GM18519 (cell line): Measurements from ENCODE around the gene FAM221B.

ENCODE experiments used
- ATAC-seq: cut with Tn5 transposase; IDR thresholded peaks from one replicate; pipeline ENCODE4 v1.9.1; 2021; ENCODE audit warnings: mild to moderate bottlenecking, moderate library complexity; ENCODE audit not compliant: unreplicated experiment, low FRiP score

Gene FAM221B

GRCh38 chr9:35793461-35793860 lies 35.1 kb downstream of the FAM221B start:
- ATAC-seq = no peak

GRCh38 chr9:35792826-35793225 lies 35.7 kb downstream of the FAM221B start:
- ATAC-seq = no peak

GRCh38 chr9:35792024-35792813 lies 36.3 kb downstream of the FAM221B start:
- no peak for ATAC-seq

GRCh38 chr9:35791297-35791921 lies 37.1 kb downstream of the FAM221B start, which contains the start of gene NPR2:
Gene NPR2 (plus strand): TSS chr9:35791591. CDS start chr9:35792409, 818 bp downstream.
- ATAC-seq = no peak

- no peak for ATAC-seq
These were observed 37.9 kb downstream of the FAM221B start for GRCh38 chr9:35790385-35791296.

GRCh38 chr9:35790025-35790384 lies 38.5 kb downstream of the FAM221B start:
- no peak for ATAC-seq

GRCh38 chr9:35789541-35789940 lies 39.0 kb downstream of the FAM221B start:
- ATAC-seq = no peak

GRCh38 chr9:35783418-35783817 lies 45.1 kb downstream of the FAM221B start:
- no peak for ATAC-seq

- ATAC-seq = no peak
These were observed 47.5 kb downstream of the FAM221B start for GRCh38 chr9:35781066-35781465.

- no peak for ATAC-seq
These were observed 50.0 kb downstream of the FAM221B start for GRCh38 chr9:35778496-35778895.

- no peak for ATAC-seq
These were observed 52.5 kb downstream of the FAM221B start for GRCh38 chr9:35776018-35776417.

GRCh38 chr9:35774907-35775635 lies 53.5 kb downstream of the FAM221B start:
- no peak for ATAC-seq

GRCh38 chr9:35771943-35772342 lies 56.6 kb downstream of the FAM221B start:
- ATAC-seq = no peak

- ATAC-seq = no peak
These were observed 57.0 kb downstream of the FAM221B start for GRCh38 chr9:35771534-35771933.

GRCh38 chr9:35771075-35771433 lies 57.5 kb downstream of the FAM221B start:
- ATAC-seq = no peak

GRCh38 chr9:35769763-35770162 lies 58.8 kb downstream of the FAM221B start:
- no peak for ATAC-seq

GRCh38 chr9:35767458-35767857 lies 61.1 kb downstream of the FAM221B start:
- ATAC-seq = no peak

- no peak for ATAC-seq
These were observed 61.5 kb downstream of the FAM221B start for GRCh38 chr9:35766997-35767396.
